ENCODE measurements around the gene ZNF763. TPM values are rescaled to one million over a fixed set of nuclear protein-coding genes. Genes with fewer than 3 reads are reported as not detected.

ZNF763 gene
- total RNA-seq, 1 donor from 2014 or later: 3.7 TPM

Other genes with a start within 250 kb of the ZNF763 start
- gene ZNF823, start 226.1 kb upstream of the ZNF763 start, total RNA-seq: 2.6 TPM
- 3.8 TPM for gene ZNF441, start 198.0 kb upstream of the ZNF763 start, total RNA-seq
- 3.1 TPM for gene ZNF491, start 166.5 kb upstream of the ZNF763 start, total RNA-seq
- 4.5 TPM for gene ZNF440, start 150.8 kb upstream of the ZNF763 start, total RNA-seq
- gene ZNF439, start 116.3 kb upstream of the ZNF763 start, total RNA-seq: 3.2 TPM
- 4.7 TPM for gene ZNF69, start 77.3 kb upstream of the ZNF763 start, total RNA-seq
- gene ZNF700, start 39.9 kb upstream of the ZNF763 start, total RNA-seq: 4.2 TPM
- gene ZNF433, start 70.6 kb downstream of the ZNF763 start, total RNA-seq: 3.8 TPM
- 0.22 TPM for gene ZNF878, start 87.9 kb downstream of the ZNF763 start, total RNA-seq
- gene ZNF844, start 99.7 kb downstream of the ZNF763 start, total RNA-seq: 12.4 TPM
- gene ZNF20, start 175.3 kb downstream of the ZNF763 start, total RNA-seq: 0.97 TPM
- gene ZNF625, start 191.7 kb downstream of the ZNF763 start, total RNA-seq: 3.2 TPM
- gene ZNF136, start 198.1 kb downstream of the ZNF763 start, total RNA-seq: 4.2 TPM